GM19455 (cell line): ENCODE data around the gene EPS8L2.
"Not testable (repeated sequence)": the region's sequence is repeated elsewhere in the genome, so short reads cannot be mapped to it uniquely, and the experiment has no call there.

Experiments
- ATAC-seq: cut with Tn5 transposase; IDR thresholded peaks from one replicate; pipeline ENCODE4 v1.9.1; 2021; ENCODE audit not compliant: unreplicated experiment

Gene EPS8L2

GRCh38 chr11:724778-725386 lies 18.9 kb downstream of the EPS8L2 start:
- no peak for ATAC-seq

GRCh38 chr11:725624-726202 lies 19.7 kb downstream of the EPS8L2 start:
- no peak for ATAC-seq

- ATAC-seq = no peak
Observed at GRCh38 chr11:726278-727220, 20.5 kb downstream of the EPS8L2 start.

- ATAC-seq = no peak
Observed at GRCh38 chr11:727281-727701, 21.3 kb downstream of the EPS8L2 start.

GRCh38 chr11:727859-728748 lies 22.1 kb downstream of the EPS8L2 start:
- ATAC-seq = no peak

DNA sequence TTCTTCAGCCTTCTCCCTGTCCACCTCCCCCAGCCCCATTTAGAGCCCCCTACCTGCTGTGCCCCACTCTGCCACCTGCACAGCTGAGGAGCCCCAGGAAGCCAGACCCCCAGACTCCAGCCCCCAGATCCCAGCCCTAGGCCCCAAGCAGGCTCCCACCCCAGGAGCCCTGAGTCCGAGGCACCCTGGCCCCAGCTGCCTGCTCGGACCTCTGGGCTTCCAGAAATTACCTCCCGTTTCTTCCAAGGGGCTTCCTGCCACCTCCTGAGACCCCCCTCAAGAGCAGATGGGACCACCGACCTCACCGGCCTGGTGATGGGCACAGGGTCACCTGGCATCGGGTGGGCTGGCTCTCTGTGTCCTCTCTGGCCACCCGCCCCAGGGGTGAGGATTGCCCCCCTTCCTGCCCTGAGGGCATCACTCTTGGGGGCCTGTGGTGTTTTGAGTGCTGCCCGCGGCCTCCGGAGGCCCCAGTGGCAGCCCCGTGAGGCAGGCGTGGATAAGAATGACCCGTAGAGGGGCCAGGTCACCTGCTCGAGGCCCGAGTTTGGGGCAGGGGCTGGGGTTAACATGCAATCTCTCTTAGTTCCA lies 23.0 kb downstream of the EPS8L2 start:
- ATAC-seq = no peak

- ATAC-seq = no peak
Observed at GRCh38 chr11:729492-730074, 23.6 kb downstream of the EPS8L2 start.

GRCh38 chr11:733072-733471 lies 27.0 kb downstream of the EPS8L2 start:
- ATAC-seq = no peak

- not testable (repeated sequence) for ATAC-seq
Observed at GRCh38 chr11:734541-734940, 28.5 kb downstream of the EPS8L2 start.

- no peak for ATAC-seq
Observed at GRCh38 chr11:737366-737765, 31.3 kb downstream of the EPS8L2 start.

DNA sequence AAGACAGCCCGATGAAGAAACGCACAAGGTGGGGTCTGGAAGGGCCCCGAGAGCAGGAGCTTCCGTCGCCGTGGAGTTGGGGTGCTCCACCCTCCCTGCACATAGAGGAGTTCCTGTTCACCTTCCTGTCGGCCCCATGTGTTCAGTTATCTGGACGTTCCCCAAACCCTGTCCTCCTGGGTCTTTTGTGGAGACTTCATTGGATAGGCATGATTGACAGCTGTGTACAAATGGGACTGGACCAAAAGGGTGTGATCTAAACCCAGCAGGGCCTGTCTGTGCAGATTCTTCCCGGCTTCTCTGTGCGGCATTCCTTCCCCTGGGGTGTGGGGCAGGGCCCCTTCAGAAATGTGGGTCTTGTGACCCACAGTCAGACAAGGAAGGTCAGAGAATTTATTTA lies 31.9 kb downstream of the EPS8L2 start:
- ATAC-seq = not testable (repeated sequence)

GRCh38 chr11:742156-742546 lies 36.1 kb downstream of the EPS8L2 start:
- ATAC-seq = no peak

GRCh38 chr11:742571-743201 lies 36.7 kb downstream of the EPS8L2 start:
- no peak for ATAC-seq

DNA sequence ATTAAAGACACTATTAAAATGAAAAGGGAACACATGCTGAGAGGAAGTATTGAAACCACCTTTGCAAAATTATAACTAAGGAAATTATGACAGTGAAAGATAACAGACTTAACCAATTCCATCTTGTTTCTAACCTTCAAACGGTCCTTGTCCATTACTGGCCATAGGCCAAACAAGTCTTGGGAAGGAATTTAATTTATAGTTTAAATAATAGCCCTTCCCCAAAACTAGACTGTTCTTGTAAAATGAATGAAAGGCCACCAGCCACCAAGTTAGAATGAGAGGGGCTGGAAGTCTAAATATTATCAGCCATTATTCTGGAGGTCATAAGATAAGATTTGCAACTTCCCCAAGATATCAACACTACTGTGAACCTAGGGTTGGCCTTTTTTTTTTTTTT lies 39.4 kb downstream of the EPS8L2 start:
- ATAC-seq = no peak

DNA sequence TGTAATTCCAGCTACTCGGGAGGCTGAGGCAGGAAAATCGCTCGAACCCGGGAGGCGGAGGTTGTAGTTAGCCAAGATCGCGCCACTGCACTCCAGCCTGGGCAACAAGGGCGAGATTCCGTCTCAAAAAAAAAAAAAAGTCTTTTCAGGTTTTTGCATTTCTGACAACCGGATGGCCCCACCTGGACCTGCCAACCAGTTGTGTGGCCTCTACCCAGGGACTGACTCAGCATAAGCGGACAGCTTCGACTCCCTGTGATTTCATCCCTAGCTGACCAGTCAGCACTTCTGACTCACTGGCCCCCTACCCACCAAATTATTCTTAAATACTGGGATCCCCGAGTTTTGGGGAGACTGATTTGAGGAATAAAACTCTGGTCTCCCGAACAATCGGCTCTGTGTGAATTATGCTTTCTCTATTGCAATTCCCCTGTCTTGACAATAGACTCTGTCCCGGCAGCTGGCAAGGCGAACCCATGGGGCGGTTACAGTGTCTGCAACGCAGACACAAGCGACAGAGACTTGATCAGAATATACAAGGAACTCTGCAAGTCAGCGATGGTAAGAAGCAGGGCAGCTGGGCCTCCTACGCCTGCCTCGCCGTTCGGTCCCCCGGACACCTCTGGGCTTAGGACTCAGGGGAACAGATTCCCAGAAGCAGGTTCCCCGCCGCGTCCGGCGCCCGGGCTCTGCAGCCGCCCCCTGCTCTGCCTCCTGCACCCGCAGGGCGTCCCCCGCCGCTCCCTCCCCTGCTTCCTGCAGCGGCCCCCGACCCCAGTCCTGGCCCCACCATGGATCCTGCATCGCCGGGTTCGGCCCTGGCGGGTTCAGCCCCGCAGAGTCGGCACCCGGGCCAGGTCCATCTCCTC lies 40.5 kb downstream of the EPS8L2 start:
- peak; percentile 38 for ATAC-seq

GRCh38 chr11:747158-748006 lies 41.4 kb downstream of the EPS8L2 start, which contains the start of gene TALDO1:
TSS of gene TALDO1 (plus strand) at chr11:747464. CDS start at chr11:747482, 18 bp downstream.
- ATAC-seq = peak; percentile 87

DNA sequence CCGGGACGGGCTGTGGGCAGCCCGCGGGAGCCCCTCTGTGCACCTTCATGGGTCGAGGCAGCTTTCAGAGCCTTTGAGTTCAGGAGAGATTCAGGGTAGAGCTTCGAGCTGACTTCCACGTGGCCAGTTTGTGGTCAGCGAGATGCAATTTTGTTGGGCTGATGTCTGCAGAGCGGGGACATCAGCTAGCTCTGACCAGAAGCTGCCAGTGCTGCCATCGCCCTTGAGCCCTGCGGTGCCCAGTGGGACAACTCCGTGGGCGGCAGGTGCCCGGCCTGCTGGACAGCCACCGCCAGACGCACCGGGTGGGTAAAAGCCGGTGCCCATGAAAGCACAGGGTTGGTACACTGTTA lies 42.0 kb downstream of the EPS8L2 start:
- peak; percentile 21 for ATAC-seq

GRCh38 chr11:749731-750130 lies 43.7 kb downstream of the EPS8L2 start:
- no peak for ATAC-seq
